TTC549 (cell line): Measurements from ENCODE around the gene SMCP.

ENCODE experiments used
- FAIRE-seq: peaks from 2 replicates; lab custom pipeline; 2012; peaks lifted over from hg19 to GRCh38; lab: Jason Lieb, UNC

The SMCP gene

GRCh38 chr1:152886758-152887409 is 8.8 kb downstream of the SMCP start:
- no peak for FAIRE-seq

GRCh38 chr1:152888126-152888525 is 10.0 kb downstream of the SMCP start:
- no peak for FAIRE-seq

- no peak for FAIRE-seq
Measured at GRCh38 chr1:152899027-152899426, 20.9 kb downstream of the SMCP start.

- no peak for FAIRE-seq
Measured at GRCh38 chr1:152899883-152900282, 21.8 kb downstream of the SMCP start.

- FAIRE-seq = no peak
Measured at GRCh38 chr1:152901631-152902030, 23.5 kb downstream of the SMCP start.

- FAIRE-seq = no peak
Measured at GRCh38 chr1:152902636-152903035, 24.5 kb downstream of the SMCP start.

GRCh38 chr1:152904688-152905440 is 26.7 kb downstream of the SMCP start:
- FAIRE-seq = no peak

GRCh38 chr1:152906023-152906565 is 28.0 kb downstream of the SMCP start:
- FAIRE-seq = no peak

- no peak for FAIRE-seq
Measured at GRCh38 chr1:152907686-152908601, 29.8 kb downstream of the SMCP start, which contains the start of gene IVL. Gene IVL (plus strand): TSS chr1:152908546. CDS start chr1:152909798, 1,252 bp downstream.

GRCh38 chr1:152909206-152909605 is 31.1 kb downstream of the SMCP start:
- no peak for FAIRE-seq

- no peak for FAIRE-seq
Measured at GRCh38 chr1:152912471-152912870, 34.3 kb downstream of the SMCP start.

- FAIRE-seq = no peak
Measured at GRCh38 chr1:152912900-152913299, 34.8 kb downstream of the SMCP start.

- peak; percentile 22 for FAIRE-seq
Measured at GRCh38 chr1:152917794-152918193, 39.7 kb downstream of the SMCP start.

- FAIRE-seq = no peak
Measured at GRCh38 chr1:152919071-152919470, 40.9 kb downstream of the SMCP start.

- no peak for FAIRE-seq
Measured at GRCh38 chr1:152924191-152924590, 46.1 kb downstream of the SMCP start.

GRCh38 chr1:152926091-152926490 is 48.0 kb downstream of the SMCP start:
- no peak for FAIRE-seq

GRCh38 chr1:152928671-152929070 is 50.5 kb downstream of the SMCP start:
- FAIRE-seq = no peak

GRCh38 chr1:152932170-152932811 is 54.2 kb downstream of the SMCP start:
- FAIRE-seq = no peak

GRCh38 chr1:152933196-152933595 is 55.1 kb downstream of the SMCP start:
- FAIRE-seq = no peak
